OCI-LY1 (cell line): ENCODE measurements around the gene CCDC63.
A peak's percentile ranks its signal among the peaks of the same experiment; 100 is the strongest.

ENCODE experiments used
- H2AFZ ChIP-seq: fragments of 200-600 bp; sonication (generic), shearing (Covaris generic); 2 replicates; pipeline ENCODE4 v1.6.0; 2014; ENCODE audit warnings: antibody characterized with exemption, mild to moderate bottlenecking, low read length
- H3F3A ChIP-seq: fragments of 200-600 bp; sonication (generic), shearing (Covaris generic); 2 replicates; pipeline ENCODE4 v1.6.0; 2014; ENCODE audit warnings: mild to moderate bottlenecking, antibody characterized with exemption, low read length, moderate library complexity; ENCODE audit not compliant: insufficient read depth
- H3K27ac ChIP-seq: fragments of 200-600 bp; sonication (generic); 2 replicates; pipeline ENCODE4 v1.5.1; 2014; ENCODE audit warnings: low read length, mixed run types, mild to moderate bottlenecking, low read depth; ENCODE audit not compliant: poor library complexity, severe bottlenecking
- H3K27me3 ChIP-seq: fragments of 200-600 bp; sonication (generic); 2 replicates; pipeline ENCODE4 v1.6.0; 2014; ENCODE audit warnings: antibody characterized with exemption, mild to moderate bottlenecking, low read length, moderate library complexity; ENCODE audit not compliant: insufficient read depth
- H3K36me3 ChIP-seq: fragments of 200-600 bp; sonication (generic); 2 replicates; pipeline ENCODE4 v1.6.1; 2014; ENCODE audit warnings: mild to moderate bottlenecking, antibody characterized with exemption, low read length, moderate library complexity, mixed read lengths; ENCODE audit not compliant: insufficient read depth
- H3K4me1 ChIP-seq: fragments of 200-600 bp; sonication (generic); 2 replicates; pipeline ENCODE4 v1.5.1; 2014; ENCODE audit warnings: mild to moderate bottlenecking, low read length, moderate library complexity; ENCODE audit not compliant: insufficient read depth, severe bottlenecking
- H3K4me2 ChIP-seq: fragments of 200-600 bp; sonication (generic), shearing (Covaris generic); 2 replicates; pipeline ENCODE4 v1.6.1; 2014; ENCODE audit warnings: low read length
- H3K4me3 ChIP-seq: fragments of 200-600 bp; sonication (generic); 2 replicates; pipeline ENCODE4 v1.5.1; 2014; ENCODE audit warnings: low read length, low read depth, mild to moderate bottlenecking, mixed read lengths; ENCODE audit not compliant: poor library complexity, severe bottlenecking
- H3K79me2 ChIP-seq: fragments of 200-600 bp; shearing (Covaris generic); 2 replicates; pipeline ENCODE4 v1.6.1; 2016; ENCODE audit warnings: mixed run types, low read length, mixed read lengths; ENCODE audit not compliant: insufficient read depth
- H3K9ac ChIP-seq: fragments of 200-600 bp; sonication (generic), shearing (Covaris generic); 2 replicates; pipeline ENCODE4 v1.6.1; 2014; ENCODE audit warnings: mild to moderate bottlenecking, low read length, mixed read lengths
- H3K9me2 ChIP-seq: fragments of 200-600 bp; sonication (generic), shearing (Covaris generic); 2 replicates; pipeline ENCODE4 v1.6.1; 2014; ENCODE audit warnings: low read depth, mild to moderate bottlenecking, low read length, mixed read lengths
- H3K9me3 ChIP-seq: fragments of 200-600 bp; shearing (Covaris generic); 2 replicates; pipeline ENCODE4 v1.6.1; 2014; ENCODE audit warnings: low read length, mixed read lengths
- H4K20me1 ChIP-seq: fragments of 200-600 bp; sonication (generic), shearing (Covaris generic); 2 replicates; pipeline ENCODE4 v1.6.0; 2016; ENCODE audit warnings: mild to moderate bottlenecking, low read length; ENCODE audit not compliant: insufficient read depth
- CTCF ChIP-seq: fragments of 200-600 bp; sonication (generic), shearing (Covaris generic); IDR thresholded peaks from 2 replicates; pipeline ENCODE4 v1.5.1; 2017; ENCODE audit warnings: mild to moderate bottlenecking, antibody characterized with exemption, low read length, moderate library complexity, mixed read lengths
- EZH2 ChIP-seq: fragments of 200-600 bp; sonication (generic), shearing (Covaris generic); IDR thresholded peaks from 2 replicates; pipeline ENCODE4 v1.8.0; 2017; ENCODE audit warnings: borderline replicate concordance, mixed run types, mild to moderate bottlenecking, antibody characterized with exemption, low read length, moderate library complexity, mixed read lengths

Gene CCDC63

DNA sequence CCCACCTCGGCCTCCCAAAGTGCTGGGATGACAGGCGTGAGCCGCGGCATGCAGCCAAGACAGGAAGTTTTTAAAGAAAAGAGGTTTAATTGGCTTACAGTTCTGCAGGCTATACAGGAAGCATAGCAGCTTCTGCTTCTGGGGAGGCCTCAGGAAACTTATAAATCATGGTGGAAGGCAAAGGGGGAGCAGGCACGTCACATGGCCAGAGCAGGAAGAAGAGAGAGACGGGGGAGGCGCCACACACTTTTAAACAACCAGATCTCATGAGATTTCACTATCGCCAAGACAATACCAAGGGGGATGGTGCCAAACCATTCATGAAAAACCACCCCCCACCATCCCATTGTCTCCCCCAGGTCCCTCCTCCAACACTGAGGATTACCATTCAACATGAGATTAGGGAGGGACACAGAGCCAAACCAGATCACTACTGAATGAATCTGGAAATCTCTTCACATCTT is 14.1 kb downstream of the CCDC63 start:
- H3K4me3 ChIP-seq: no peak overlapping the region
- no peak for TF ChIP-seq EZH2
- TF ChIP-seq CTCF: no peak

GRCh38 chr12:110861729-110862128 is 14.9 kb downstream of the CCDC63 start:
- Histone ChIP-seq H3F3A (no peaks in the 10 kb centered on the region), H3K79me2 (no peaks in the 10 kb centered on the region), H3K9me3 (no peaks in the 10 kb centered on the region), H3K9me2 (no peaks in the 10 kb centered on the region), H3K4me2 (no peak overlapping the region), H3K4me3 (no peak overlapping the region), H3K36me3 (no peaks in the 10 kb centered on the region), H3K27ac (no peak overlapping the region), H2AFZ (no peak overlapping the region), H4K20me1 (no peaks in the 10 kb centered on the region), H3K27me3 (no peaks in the 10 kb centered on the region), H3K9ac (no peak overlapping the region), H3K4me1 (no peaks in the 10 kb centered on the region)
- no peak for TF ChIP-seq EZH2
- TF ChIP-seq CTCF: peak; percentile 15; the same call in 1 of the 2 replicates

More for the DNA sequence above, 14.1 kb downstream of the CCDC63 start:
- H3K9me3 ChIP-seq: no peaks in the 10 kb centered on the region
- no peaks in the 10 kb centered on the region for H3F3A ChIP-seq
- no peak overlapping the region for H3K27ac ChIP-seq
- H3K9me2 ChIP-seq: no peaks in the 10 kb centered on the region
- no peaks in the 10 kb centered on the region for H3K4me1 ChIP-seq
- no peaks in the 10 kb centered on the region for H3K27me3 ChIP-seq
- no peak overlapping the region for H3K9ac ChIP-seq
- H4K20me1 ChIP-seq: no peaks in the 10 kb centered on the region
- H2AFZ ChIP-seq: no peak overlapping the region
- H3K79me2 ChIP-seq: no peaks in the 10 kb centered on the region
- no peak overlapping the region for H3K4me2 ChIP-seq
- no peaks in the 10 kb centered on the region for H3K36me3 ChIP-seq

DNA sequence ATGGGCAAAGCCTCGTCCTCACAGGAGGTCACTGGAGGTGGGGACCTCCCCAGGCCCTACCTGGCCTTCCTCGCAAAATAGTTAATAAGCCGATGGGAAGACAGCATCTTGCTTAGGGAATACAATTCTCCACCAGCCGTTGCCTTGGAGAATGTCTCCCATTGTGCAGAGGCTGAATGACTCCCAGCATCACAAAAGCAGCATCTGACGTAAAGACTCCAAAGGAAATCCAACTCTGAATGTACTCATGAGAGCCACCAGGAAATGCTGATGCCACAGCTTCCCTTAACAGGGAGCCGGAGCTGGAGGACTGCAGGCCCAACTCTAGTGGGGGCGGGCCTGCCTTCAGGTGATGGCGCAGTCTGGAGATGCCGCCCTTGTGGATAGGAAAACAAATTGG is 15.5 kb downstream of the CCDC63 start:
- H4K20me1 ChIP-seq: no peaks in the 10 kb centered on the region
- no peak overlapping the region for H3K27ac ChIP-seq
- H3K27me3 ChIP-seq: no peaks in the 10 kb centered on the region
- no peak for TF ChIP-seq CTCF
- TF ChIP-seq EZH2: no peak
- no peaks in the 10 kb centered on the region for H3K79me2 ChIP-seq
- H3K4me2 ChIP-seq: no peak overlapping the region
- no peaks in the 10 kb centered on the region for H3K9me3 ChIP-seq
- H3F3A ChIP-seq: no peaks in the 10 kb centered on the region
- H3K4me1 ChIP-seq: no peaks in the 10 kb centered on the region
- no peak overlapping the region for H2AFZ ChIP-seq
- no peaks in the 10 kb centered on the region for H3K36me3 ChIP-seq
- H3K9ac ChIP-seq: no peak overlapping the region
- H3K4me3 ChIP-seq: no peak overlapping the region
- H3K9me2 ChIP-seq: no peaks in the 10 kb centered on the region
